AG20443 (cell line): ENCODE results near the gene RAB4B.
"Not testable (repeated sequence)": the region's sequence is repeated elsewhere in the genome, so short reads cannot be mapped to it uniquely, and the experiment has no call there.

Experiments used
- DNase-seq: peaks from one replicate; pipeline ENCODE4 v3.0.0; 2012; ENCODE audit warnings: low spot score, mixed read lengths

The RAB4B gene

DNA sequence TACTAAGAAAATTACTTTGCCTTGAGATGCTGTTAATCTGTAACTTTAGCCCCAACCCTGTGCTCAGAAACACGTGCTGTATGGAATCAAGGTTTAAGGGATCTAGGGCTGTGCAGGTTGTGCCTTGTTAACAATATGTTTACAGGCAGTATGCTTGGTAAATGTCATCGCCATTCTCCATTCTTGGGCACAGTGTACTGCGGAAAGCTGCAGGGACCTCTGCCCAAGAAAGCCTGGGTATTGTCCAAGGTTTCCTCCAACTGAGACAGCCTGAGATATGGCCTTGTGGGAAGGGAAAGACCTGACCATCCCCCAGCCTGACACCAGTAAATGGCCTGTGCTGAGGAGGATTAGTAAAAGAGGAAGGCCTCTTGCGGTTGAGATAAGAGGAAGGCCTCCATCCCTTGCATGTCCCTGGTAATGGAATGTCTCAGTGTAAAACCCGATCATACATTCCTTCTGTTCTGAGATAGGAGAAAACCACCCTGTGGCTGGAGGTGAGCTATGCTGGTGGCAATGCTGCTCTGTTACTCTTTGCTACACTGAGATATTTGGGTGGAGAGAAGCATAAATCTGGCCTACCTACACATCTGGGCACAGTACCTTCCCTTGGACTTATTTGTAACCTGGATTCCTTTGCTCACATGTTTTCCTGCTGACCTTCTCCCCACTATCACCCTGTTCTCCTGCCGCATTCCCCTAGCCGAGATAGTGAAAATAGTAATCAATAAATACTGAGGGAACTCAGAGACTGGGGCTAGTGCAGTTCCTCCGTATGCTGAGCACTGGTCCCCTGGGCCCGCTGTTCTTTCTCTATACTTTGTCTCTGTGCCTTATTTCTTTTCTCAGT is 44.9 kb downstream of the RAB4B start:
- DNase-seq: not testable (repeated sequence)

DNA sequence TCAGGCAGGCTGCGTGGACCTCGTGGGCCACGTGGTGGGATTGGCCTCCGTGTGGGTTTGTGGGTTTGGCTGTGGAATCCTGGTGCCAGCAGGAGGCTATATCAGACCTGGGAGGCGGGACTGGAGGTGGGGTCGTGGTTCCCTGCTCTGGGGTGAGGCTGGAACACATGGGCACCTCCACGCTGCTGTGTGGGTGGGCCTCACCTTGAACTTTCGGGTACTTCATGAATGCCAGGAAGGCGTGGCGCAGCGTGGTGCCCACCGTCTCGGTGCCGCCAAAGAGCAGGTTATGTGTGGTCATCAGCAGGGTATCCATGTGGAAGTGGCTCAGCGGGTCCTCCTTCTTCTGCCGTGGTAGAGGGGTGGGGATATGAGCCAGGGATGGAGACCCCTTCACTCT is 46.9 kb downstream of the RAB4B start:
- not testable (repeated sequence) for DNase-seq

DNA sequence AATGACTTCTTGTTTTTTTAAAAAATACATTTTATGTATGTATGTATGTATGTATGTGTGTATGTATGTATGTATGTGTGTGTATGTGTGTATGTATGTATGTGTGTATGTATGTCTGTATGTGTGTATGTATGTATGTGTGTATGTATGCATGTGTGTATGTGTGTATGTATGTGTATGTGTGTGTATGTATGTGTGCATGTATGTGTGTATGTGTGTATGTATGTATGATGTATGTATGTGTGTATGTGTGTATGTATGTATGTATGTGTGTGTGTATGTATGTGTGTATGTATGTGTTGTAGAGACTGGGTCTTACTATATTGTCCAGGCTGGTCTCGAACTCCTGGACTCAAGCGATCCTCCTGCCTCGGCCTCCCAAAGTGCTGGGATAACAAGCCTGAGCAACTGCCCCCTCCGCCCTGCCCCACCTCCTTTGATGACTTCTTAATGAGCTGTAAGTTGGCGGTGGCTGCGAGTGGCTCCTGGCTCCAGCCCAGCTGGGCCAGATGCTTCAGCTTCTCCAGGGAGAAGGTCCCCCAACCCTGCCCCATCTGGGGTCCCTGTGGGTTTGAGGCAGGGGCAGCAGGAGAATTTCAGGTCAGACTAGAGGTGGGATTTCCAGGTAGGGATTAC is 47.5 kb downstream of the RAB4B start:
- not testable (repeated sequence) for DNase-seq

DNA sequence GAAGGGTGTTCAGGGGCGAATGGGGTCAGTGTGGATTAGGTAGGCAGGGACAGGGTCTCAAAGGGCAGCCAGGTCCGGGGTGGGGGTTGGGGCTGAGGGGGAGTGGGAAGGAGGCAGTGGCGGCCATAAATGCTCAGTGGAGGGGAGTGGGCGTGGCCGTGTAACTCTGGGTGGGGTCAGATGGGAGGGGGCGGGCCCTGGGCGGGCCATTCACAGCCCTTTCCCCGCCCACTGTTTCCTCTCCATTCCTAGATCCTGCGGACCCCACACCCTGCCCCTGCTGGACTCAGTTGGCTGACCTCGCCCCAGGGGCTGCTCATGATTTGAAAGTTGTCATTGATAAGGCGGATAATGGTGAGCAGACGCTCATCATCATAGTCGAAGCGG is 48.3 kb downstream of the RAB4B start:
- not testable (repeated sequence) for DNase-seq

DNA sequence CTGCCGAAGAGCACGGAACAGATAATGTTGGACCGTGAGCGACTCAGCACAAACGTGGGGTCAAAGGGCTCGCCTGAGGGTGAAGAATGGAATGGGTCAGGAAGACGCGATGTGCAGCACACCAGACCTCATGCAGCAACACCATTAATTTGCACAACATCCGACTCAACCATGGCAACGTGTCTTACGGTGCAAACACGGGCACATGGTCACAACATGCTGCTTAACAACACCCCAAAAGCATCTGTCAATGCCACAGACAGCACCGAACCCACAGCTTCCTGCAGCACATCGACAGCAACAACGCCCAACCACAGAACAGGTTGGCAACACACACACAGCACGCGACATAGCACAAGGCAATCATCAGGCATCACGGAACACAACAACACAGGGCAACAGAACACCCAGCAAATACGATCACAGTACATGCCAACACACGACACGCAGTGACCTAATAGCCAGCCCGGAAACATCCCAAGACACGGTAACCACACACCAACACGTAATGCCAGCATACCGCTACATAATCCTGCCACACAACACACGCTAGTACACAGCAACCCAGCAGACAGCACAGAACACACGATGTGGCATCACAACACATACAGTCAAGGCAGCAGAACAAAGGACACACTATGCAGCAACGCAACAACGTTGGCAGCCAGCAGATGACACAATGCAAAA is 48.8 kb downstream of the RAB4B start:
- not testable (repeated sequence) for DNase-seq

DNA sequence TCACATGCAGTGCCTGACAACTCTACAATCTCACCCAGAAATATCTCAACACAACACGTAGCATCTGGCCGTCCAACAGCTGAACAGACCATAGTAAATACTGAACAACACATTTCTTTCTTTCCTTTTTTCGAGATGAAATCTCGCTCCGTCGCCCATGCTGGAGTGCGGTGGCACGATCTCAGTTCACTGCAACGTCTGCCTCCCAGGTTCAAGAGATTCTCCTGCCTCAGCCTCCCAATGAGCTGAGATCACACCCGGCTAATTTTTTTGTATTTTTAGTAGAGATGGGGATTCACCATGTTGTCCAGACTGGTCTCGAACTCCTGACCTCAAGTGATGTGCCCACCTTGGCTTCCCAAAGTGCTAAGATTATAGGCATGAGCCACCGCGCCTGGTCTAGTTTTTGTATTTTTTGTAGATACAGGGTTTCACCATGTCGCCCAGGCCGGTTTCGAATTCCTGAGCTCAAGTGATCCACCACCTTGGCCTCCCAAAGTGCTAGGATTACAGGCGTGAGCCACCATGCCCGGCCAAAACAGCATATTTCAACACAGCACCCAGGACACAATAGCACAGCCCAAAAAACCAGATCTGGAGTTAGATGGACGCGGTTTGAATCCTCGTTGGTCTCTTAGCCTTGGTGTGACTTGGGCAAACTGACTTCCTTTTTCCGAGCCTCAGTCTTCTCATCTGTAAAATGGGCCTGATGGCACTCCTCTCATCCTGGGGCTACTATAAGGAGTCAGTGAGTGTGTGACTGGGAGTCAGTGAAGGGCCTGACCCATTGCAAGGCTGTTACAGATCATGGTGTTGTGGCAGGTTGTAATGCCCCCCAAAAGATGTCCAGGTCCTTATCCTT is 49.6 kb downstream of the RAB4B start:
- no peak for DNase-seq

DNA sequence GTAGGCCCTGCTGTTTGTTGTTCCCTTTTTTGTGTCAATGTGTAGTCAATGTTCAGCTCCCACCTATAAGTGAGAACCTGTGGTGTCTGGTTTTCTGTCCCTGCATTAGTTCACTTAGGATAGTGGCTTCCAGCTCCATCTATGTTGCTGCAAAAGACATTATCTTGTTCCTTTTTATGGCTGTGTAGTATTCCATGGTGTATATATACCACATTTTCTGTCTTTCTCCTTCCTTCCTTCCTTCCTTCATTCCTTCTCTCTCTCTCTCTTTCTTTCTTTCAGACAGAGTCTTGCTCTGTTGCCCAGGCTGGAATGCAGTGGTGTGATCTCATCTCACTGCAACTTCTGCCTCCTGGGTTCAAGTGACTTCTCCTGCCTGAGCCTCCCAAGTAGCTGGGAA is 51.2 kb downstream of the RAB4B start:
- DNase-seq: no peak

DNA sequence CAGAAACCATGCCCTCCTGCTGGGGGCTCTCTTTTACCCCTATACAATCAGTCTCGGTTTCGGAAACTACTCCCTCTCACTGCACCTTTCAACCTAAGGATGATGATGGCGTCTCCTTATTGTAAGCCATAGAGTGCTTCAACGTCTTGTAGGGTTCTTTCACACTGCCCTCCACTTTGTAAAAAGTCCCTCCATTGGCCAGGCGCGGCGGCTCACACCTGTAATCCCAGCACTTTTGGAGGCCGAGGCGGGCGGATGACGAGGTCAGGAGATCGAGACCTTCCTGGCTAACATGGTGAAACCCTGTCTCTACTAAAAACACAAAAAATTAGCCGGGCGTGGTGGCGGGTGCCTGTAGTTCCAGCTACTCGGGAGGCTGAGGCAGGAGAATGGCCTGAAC is 52.7 kb downstream of the RAB4B start:
- DNase-seq: not testable (repeated sequence)

DNA sequence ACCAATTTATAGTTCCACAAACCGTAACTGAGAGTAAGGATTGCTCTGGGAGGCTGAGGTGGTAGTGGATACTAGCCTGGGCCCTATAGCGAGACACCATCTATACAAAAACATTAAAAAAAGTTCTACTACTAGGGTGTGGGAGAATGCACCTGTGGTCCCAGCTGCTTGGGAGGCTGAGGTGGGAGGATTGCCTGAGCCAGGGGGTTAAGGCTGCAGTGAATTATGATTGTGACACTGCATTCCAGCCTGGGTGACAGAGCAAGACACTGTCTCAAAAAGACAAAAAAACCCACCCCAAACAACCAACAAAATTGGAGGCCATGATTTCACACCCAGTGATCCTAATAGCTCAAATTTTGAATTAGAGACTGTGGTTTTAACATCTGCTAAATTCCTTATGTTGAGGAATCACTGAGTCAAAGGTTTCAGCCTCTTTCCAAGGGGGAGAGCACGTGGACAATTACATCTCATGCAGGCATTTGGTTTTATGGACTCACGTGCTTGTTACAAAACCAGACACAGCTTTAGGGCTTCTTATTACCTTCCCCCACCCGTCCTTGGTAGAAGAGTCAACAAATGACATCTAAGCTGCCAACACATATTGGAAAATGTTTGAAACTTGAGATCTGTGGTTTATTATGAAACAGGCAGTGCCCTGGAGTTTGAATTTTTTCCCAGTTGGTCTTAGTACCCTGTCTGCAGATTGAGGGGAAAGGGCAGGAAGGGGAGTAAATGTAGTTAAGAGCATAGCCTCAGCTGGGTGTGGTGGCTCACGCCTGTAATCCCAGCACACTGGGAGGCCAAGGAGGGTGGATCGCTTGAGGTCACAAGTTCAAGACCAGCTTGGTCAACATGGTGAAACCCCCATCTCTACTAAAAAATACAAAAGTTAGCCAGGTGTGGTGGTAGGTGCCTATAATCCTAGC is 53.7 kb downstream of the RAB4B start:
- DNase-seq: peak; percentile 84

DNA sequence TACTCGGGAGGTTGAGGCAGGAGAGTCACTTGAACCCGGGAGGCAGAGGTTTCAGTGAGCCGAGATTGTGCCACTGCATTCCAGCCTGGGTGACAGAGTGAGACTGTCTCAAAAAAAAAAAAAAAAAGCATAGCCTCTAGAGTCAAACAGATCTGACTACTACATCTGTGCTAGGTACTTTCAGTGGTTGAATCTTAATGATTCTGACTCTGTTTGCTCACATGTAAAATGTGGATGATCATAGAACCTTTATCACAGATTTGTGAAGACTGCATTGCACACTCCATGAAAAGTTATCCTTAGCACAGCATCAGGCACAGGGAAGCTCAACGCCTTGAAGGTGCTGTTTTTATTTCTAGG is 54.4 kb downstream of the RAB4B start:
- not testable (repeated sequence) for DNase-seq

DNA sequence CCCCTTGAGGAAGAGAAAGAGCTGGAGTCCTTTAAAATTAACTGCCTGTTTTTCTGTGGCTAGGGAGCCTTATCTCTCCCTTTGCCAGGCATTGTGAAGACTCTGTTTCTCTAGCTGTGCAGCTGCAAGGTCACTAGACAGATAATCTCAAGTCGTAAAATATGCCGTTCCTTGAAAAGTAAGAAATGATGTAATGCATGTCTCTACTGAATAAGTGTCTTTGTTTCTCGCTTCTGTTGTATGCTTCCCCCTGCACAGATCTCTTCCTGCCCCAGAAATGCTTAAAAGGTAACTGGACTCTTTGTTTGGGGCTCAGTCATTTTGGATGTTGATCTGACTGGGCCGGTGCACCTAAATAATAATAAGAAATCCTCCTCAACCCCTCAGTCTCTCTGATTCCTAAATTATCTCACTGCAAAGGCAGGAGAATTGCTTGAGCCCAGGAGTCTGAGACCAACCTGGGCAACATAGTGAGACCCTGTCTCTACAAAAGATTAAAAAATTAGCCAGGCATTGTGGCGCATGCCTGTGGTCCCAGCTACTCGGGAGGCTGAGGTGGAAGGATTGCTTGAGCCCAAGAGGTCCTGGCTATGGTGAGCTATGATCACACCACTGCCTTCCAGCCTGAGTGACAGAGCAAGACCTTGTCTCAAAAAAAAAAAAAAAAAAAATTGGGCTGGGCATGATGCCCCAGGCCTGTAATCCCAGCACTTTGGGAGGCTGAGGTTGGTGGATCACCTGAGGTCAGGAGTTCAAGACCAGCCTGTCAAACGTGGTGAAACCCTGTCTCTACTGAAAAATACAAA is 55.9 kb downstream of the RAB4B start:
- DNase-seq: not testable (repeated sequence)

DNA sequence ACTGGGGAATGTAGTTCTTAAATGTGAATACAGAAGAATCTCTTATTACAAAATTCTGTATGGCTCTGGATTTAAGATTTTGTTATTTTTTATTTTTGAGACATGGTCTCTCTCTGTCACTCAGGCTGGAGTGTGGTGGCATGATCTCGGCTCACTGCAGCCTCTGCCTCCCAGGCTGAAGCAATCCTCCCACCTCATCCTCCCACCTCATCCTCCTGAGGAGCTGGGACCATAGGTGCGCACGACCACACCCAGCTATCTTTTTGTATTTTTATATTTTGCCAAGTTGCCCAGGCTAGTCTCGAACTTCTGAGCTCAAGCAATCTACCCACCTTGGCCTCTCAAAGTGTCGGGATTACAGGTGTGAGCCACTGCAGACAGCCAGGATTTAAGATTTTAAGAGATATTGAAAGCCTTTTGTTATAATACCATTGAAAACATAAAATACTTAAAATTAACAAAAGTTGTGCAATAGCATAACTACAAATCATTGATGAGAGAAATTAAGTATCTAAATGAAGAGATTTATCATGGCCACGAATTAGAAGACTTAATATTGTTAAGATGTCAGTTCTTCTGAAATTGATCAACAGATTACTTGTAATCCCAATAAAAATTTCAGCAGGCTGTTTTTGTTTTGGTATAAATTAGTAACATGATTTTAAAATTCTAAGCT is 58.8 kb downstream of the RAB4B start:
- no peak for DNase-seq

DNA sequence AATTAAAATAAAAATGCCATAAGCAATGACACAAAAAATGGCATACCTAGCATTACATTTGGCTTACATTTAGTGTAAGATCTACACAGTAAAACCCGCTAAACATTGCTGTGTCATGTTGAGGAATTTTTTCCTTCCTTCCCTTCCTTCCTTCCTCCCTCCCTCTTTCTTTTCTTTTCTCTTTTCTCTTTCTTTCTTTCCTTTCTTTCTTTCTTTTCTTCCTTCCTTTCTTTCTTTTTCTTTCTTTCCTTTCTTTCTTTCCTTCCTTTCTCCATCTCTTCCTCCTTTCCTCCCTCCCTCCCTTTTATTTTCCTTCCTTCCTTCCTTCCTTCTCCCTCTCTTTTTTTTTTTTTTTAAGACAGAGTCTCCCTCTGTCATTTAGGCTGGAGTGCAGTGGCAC is 60.4 kb downstream of the RAB4B start:
- not testable (repeated sequence) for DNase-seq

DNA sequence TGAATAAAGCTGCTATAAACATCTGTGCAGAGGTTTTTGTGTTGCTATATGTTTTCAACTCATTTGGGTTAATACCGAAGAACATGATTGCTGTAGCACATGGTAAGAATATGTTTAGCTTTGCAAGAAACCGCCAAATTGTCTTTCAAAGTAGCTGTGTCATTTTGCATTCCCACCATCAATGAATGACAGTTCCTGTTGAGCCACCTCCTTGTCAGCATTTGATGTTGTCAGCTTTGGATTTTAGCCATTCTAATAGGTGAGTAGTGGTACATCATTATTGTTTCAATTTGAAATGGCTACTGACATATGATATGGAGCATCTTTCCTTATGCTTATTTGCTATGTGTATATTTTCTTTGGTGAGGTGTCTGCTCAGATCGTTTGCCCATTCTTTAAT is 64.0 kb downstream of the RAB4B start:
- DNase-seq: not testable (repeated sequence)

DNA sequence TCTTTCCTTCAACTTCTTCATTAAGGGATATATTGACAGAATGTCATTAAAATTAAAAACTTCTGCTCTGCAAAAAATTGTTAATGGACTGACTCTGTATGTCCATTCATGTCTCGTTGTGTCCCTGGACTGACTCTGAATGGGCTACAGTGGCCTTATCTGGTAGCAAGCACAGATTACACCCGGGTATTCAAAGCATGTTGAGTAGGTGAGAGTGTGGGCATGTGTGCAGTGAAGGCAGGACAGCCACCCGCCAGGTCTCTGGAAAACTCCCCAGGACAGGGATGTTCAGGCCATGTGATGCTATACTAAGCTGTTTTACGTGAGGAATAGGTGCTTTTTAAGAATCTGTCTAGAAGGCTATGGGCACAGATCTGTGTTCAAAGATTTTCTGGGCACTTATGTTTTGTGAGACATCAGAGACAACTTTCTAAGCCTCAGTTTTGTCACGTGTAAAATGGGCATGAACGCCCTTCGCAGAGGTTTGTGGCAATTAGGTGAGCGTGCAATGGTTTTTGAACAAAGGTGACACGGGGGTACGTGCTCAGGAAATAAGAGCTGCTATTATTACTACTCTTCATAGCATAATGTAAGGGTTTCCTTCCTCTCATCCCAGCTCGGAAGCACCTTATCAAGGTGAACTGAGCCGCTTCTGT is 65.1 kb downstream of the RAB4B start:
- not testable (repeated sequence) for DNase-seq

DNA sequence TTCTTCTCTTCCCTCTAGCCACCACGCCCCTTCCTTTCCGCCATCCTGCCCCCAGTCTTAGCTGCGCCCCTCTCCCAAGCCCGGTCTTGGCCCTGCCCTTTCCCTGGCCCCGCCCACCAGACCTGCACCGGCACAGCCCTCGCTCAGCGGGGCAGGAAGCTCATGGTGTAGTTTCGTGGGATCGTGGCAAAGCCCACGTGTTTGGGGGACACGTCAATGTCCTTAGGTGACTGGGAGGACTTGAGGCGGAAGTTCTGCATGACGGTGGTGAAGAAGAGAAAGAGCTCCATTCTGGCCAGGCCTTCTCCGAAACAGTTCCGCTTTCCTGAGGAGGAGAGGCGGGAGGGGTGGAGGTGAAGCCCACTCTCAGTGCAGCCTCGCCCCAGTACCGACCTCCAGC is 65.6 kb downstream of the RAB4B start:
- not testable (repeated sequence) for DNase-seq
